Coronary artery (tissue), 2 donors: Measurements from ENCODE around the gene PSMD11.
A peak's percentile ranks its signal among the peaks of the same experiment; 100 is the strongest.

ENCODE experiments used
- DNase-seq: peaks from one replicate; pipeline ENCODE4 v3.0.0-alpha.2; 2017; ENCODE audit warnings: low spot score
- H3K27ac ChIP-seq, 2 donors: fragments of 200-600 bp; sonication (generic); one replicate each; pipeline ENCODE4 v1.5.1; 2016 to 2019
- H3K4me3 ChIP-seq: fragments of 200-600 bp; sonication (generic); 2 replicates; pipeline ENCODE4 v1.5.1; 2016; ENCODE audit warnings: mild to moderate bottlenecking, moderate library complexity
- CTCF ChIP-seq: fragments of 200-600 bp; sonication (generic); IDR thresholded peaks from one replicate; pipeline ENCODE4 v1.5.1; 2019; ENCODE audit warnings: antibody characterized with exemption

Gene PSMD11

GRCh38 chr17:32479074-32479617, 34.8 kb downstream of the PSMD11 start:
- Histone ChIP-seq H3K4me3 (no peak overlapping the region), H3K27ac (no peak overlapping the region)
- TF ChIP-seq CTCF: no peak
- no peak for DNase-seq

- no peak for TF ChIP-seq CTCF
These were observed 36.9 kb downstream of the PSMD11 start for GRCh38 chr17:32481193-32481592.

GRCh38 chr17:32482568-32483320, 38.4 kb downstream of the PSMD11 start:
- TF ChIP-seq CTCF: no peak
- Histone ChIP-seq H3K27ac (no peak overlapping the region), H3K4me3 (no peak overlapping the region)
- no peak for DNase-seq

More at GRCh38 chr17:32481193-32481592, 36.9 kb downstream of the PSMD11 start:
- no peak for DNase-seq
- no peak overlapping the region for H3K27ac ChIP-seq
- no peak overlapping the region for H3K4me3 ChIP-seq

GRCh38 chr17:32483451-32484019, 39.2 kb downstream of the PSMD11 start:
- H3K27ac ChIP-seq: peak overlapping the region; percentile 43 to 73
- TF ChIP-seq CTCF: peak; percentile 37
- no peak overlapping the region for H3K4me3 ChIP-seq
- peak; percentile 87 for DNase-seq

- DNase-seq: no peak
- Histone ChIP-seq H3K27ac (peak overlapping the region; percentile 10 to 73), H3K4me3 (no peak overlapping the region)
- TF ChIP-seq CTCF: no peak
These were observed 39.7 kb downstream of the PSMD11 start for GRCh38 chr17:32484041-32484461.

GRCh38 chr17:32484628-32485027, 40.3 kb downstream of the PSMD11 start:
- TF ChIP-seq CTCF: no peak
- Histone ChIP-seq H3K27ac (peak overlapping the region in 1 of 2 donors; percentile 10), H3K4me3 (no peak overlapping the region)
- DNase-seq: no peak
